Fibroblast of skin of left quadriceps (primary cell): Measurements from ENCODE around the gene GRIK2.
"Not testable (repeated sequence)": the region's sequence is repeated elsewhere in the genome, so short reads cannot be mapped to it uniquely, and the experiment has no call there.

Experiments used
- DNase-seq, 2 experiments: peaks; one replicate each; pipeline ENCODE4 v3.0.0-alpha.2; 2013; ENCODE audit warnings: low read depth in 2 of 2

Gene GRIK2

GRCh38 chr6:101393251-101393828 is at the start of gene GRIK2:
Gene GRIK2 (plus strand): TSS chr6:101393708.
- DNase-seq = no peak

DNA sequence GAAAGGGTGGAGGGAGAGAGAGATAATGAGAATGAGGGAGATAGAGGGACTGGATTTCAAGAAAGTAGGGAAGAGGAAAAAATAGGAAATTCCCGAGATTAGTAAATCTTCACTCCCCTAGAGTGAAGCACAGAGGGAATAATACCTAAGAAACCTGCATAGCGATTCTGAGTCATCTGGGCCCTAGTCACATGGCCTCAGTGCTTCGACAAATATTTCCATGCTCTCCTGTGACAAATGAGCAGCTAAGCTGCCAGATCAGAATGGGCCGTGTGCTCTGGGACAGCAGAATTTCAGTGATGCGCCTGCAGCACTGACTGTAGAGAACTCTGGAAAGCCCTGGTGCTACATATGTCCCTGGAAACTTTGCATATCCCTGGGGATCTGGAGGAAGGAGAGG is 48.6 kb upstream of the GRIK2 start:
- no peak for DNase-seq

GRCh38 chr6:101348816-101349215 is 44.7 kb upstream of the GRIK2 start:
- DNase-seq = no peak

DNA sequence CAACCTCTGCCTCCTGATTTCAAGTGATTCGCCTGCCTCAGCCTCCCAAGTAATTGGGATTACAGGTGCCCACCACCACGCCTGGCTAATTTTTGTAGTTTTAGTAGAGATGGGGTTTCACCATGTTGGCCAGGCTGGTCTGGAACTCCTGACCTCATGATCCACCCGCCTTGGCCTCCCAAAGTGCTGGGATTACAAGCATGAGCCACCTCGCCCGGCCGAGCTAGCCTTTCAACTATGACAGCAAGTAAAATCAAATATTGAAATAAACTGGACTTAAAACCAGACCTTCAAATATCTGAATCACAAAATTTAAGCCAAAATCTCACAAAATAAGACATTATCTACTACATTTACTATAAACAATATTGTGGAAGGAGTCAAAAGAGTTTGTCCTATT is 42.9 kb upstream of the GRIK2 start:
- not testable (repeated sequence) for DNase-seq

DNA sequence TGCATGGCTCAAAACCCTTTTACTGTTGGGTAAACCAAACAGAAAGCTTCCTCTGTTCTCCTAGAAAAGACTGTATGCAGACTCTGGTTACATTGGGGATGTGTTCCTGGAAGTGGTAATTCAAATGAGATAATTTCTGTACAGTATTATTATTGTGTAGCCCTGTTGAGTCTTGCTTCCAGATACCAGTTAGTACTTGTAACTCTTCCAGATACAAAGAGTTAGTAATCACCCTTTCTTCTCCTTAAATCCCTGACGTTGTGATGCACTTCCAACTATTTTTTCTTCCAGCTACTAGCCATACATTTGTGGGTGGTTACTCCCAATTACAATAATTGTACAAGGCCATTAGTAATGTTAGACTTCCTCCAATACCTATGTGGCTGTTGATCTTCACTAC is 42.3 kb upstream of the GRIK2 start:
- DNase-seq = no peak

- no peak for DNase-seq
These were observed 41.2 kb upstream of the GRIK2 start for GRCh38 chr6:101352316-101352715.

DNA sequence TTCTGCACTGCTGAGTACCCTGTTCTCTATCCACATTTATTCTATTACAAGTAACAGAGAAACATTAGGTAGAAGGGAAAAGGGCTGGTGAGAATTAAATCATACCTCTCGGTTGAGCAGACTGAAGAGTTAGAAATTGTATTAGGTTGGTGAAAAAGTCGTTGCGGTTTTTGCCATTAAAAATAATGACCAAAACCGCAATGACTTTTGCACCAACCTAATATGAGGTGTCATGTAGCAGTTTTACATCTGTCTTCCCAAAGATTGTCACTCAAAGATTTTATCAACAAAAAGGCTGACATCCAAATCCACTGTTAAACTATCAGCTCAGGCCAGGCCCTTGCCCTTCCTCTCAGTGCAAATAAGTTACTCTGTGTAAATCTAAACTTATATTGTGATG is 28.3 kb upstream of the GRIK2 start:
- no peak for DNase-seq

GRCh38 chr6:101379926-101380325 is 13.6 kb upstream of the GRIK2 start:
- DNase-seq = no peak

GRCh38 chr6:101380897-101381630 is 12.4 kb upstream of the GRIK2 start:
- DNase-seq = no peak

GRCh38 chr6:101383747-101384146 is 9.8 kb upstream of the GRIK2 start:
- DNase-seq = not testable (repeated sequence)

GRCh38 chr6:101386982-101387381 is 6.5 kb upstream of the GRIK2 start:
- DNase-seq = no peak

DNA sequence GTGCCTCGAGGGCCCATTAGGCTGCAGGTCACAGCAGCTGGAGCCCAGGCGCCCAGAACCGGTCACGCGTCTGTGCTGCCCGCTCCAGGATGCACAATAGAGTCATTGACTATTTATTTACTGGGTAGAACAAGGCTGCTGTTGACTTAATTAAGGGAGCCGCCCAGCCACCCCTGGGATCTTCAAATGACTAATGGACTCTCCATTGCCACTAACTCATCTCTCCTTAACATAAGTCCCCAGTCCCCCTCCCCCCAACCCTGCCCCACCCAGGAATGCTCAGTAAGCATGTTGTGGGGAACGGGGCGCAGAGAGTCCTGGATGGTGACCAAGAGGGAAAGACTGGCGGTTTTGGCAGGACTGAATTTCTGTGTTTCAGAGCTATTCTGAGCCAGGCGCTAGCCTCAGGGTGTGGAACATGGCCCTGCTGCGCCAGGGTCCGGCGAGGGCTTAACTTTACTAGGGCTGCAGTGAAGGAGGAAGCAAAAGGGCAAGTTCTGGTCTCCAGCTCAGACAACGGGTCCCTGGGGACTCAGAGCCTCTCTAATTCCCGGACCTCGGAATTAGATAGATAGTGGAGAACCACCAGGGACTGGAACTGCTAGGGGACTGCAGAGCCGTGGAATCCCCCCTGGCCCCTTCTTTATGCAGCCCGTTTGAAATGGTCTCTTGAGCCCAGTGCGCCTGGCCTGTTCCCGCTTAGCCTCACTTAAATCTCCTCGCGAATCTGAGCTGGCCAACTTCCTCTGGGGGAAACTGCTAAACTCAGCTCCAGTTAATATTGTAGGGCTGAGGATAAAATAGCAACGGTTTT is 1.5 kb upstream of the GRIK2 start:
- no peak for DNase-seq

- DNase-seq = no peak
These were observed 800 bp upstream of the GRIK2 start for GRCh38 chr6:101392586-101393230.

DNA sequence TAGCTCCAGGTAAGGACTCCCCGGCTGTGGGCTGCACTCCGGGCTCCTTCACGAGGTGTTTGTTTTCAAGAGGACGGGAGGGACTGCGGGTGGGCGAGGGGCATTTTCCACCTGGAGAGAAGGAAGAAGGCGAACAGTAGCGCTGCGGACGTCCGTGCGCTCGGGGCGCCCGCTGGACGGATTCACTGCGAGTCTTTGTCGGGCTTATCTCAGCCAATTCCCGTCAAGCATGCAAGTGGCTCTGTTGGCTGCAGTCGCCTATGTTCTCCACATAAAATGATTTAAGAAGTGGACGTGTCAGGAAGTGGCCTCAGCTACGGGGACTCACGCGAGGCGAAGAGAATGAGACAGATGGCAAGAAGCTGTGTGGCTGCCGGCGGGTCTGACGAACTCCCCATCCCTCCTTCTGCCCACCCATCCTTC is 332 bp downstream of the GRIK2 start:
- DNase-seq = no peak

GRCh38 chr6:101394936-101395335 is 1.4 kb downstream of the GRIK2 start:
- no peak for DNase-seq

- DNase-seq = no peak
These were observed 1.8 kb downstream of the GRIK2 start for GRCh38 chr6:101395345-101395744.

DNA sequence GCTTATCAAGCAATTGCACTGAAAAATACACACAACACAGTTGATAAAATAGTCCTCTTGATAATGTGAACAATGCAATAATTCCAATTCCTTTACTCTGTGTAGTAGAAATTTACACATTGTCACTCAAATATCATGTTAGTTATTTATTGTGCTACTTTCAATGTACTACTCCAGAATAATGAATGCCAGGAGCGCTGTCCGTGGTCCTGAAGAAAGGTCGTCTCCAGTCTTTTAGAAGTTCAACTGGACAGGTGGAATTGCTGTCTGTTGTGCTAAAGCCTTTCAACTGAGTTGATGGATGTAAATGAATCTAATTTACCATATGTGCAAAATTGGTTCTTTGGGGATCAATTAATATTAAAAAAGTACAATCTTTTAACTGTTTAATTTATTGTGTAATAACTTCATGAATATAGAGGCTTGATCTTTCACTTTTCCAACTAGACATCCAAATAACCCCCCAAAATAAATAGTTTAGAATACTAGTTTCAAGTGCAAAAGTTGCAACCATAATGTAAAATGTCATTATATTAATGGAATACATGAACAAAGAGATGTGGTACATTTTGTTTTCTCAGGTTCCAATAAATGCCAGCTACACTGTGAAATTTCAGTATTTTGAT is 3.2 kb downstream of the GRIK2 start:
- peak; percentile 30 to 33 for DNase-seq

DNA sequence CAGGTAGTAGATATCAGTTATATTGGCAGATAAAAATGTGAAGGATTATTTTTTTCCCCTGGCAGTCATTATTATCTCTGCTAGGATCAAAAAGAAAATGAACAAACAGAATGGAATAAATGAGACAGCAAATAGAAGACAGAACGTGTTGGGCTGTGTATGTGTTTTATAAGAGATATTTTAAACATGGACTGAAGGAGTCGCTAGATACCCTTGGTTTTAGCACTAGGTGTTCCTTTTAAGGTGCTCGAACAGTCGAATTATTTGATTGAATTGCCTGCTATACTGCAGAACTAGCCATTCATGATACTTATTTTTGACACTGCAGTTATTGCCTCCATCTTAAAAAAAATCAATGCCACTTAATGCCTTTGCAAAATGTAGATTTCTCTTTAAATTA is 3.7 kb downstream of the GRIK2 start:
- no peak for DNase-seq

DNA sequence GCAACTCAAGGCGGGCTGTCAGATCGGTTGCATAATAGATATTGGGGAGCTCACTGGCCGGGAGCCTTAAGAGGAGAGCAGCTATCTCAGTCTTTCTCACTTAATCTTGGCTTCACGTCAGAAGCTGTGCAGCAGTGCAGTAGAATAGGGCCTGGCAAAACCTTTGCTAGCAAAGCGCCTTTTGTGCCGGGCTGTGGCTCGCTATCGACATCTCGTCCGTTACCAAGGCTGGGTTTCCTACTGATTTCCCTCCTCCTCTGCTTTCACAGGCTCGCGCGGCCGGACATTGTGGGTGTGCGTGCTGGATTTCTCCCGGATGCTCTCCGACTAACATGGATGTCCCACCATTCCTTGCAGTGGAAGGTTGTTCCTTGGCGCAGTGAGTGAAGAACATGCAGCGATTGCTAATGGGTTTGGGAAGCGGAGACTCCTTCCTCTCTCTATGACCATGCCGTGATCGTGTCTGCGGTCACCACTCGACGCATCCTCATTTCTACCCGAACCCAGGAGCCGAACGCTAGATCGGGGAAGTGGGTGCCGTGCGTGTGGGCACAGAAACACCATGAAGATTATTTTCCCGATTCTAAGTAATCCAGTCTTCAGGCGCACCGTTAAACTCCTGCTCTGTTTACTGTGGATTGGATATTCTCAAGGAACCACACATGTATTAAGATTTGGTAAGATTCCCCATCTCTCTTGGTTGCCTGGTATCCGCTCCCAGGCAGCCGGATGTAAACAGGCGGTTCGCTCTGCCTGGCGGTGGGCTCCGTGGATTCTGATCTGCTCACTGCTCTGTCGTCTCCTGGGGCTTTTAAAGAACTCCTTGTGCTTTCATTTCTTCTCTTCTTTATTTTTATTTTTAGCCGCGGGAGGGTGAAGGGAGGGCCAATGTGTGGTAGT is 5.5 kb downstream of the GRIK2 start:
- no peak for DNase-seq

DNA sequence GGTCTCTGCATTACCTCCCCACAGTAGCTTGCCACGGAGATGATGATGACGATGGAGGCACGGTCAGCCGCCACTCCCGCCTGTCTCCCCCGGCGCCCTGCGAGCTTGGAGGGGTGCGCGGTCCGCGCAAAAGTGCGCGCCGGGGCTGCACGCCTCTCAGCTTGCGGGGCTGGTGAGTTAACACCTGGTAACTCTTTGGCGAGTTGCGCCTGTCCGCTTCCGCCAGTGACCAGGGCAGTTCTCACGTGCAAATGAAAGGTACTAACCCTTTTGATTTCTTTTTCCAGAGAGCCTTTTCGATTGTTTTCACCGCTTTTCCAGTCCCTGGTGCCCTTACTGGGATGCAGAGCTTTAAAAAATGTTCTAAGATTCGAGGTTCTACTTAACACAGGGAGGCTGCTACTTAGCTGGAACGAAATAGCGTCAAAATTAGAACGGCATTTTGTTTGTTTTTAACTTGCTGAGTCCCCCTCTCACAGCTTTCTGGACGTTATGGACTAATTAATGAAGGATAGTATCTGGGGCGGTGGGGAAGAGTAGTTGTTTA is 6.2 kb downstream of the GRIK2 start:
- DNase-seq = no peak
